ENCODE measurements around the gene SLC35E3. TPM values are rescaled to one million over a fixed set of nuclear protein-coding genes. Genes with fewer than 3 reads are reported as not detected.

Gene SLC35E3
- total RNA-seq, 1 donor from 2014 or later, result 12.8 TPM

GRCh38 chr12:68761901-68762630, 16.1 kb downstream of the SLC35E3 start:
- Mint-ChIP-seq H3K9me3 (ENCODE audit: low read depth) (no peaks in the 10 kb centered on the region), H3K4me3 (ENCODE audit: low read depth) (no peak overlapping the region), H3K4me1 (ENCODE audit: low read depth) (no peaks in the 10 kb centered on the region), H3K27me3 (no peaks in the 10 kb centered on the region), H3K36me3 (ENCODE audit: insufficient read depth) (peaks cover 20% of the 10 kb centered on the region), H3K27ac (peak overlapping the region; percentile 57)
- DNase-seq (ENCODE audit: low spot score, unreplicated experiment), result no peak
- TF ChIP-seq CTCF (IDR thresholded peaks at IDR 0.05; ENCODE audit: unreplicated experiment), result no peak

GRCh38 chr12:68762691-68763090, 16.7 kb downstream of the SLC35E3 start:
- Mint-ChIP-seq H3K27me3 (no peaks in the 10 kb centered on the region), H3K4me1 (ENCODE audit: low read depth) (no peaks in the 10 kb centered on the region), H3K36me3 (ENCODE audit: insufficient read depth) (peaks cover 19% of the 10 kb centered on the region), H3K27ac (no peak overlapping the region), H3K9me3 (ENCODE audit: low read depth) (no peaks in the 10 kb centered on the region), H3K4me3 (ENCODE audit: low read depth) (no peak overlapping the region)
- no peak for DNase-seq (ENCODE audit: low spot score, unreplicated experiment)
- TF ChIP-seq CTCF (IDR thresholded peaks at IDR 0.05; ENCODE audit: unreplicated experiment), result no peak

GRCh38 chr12:68765696-68766095, 19.7 kb downstream of the SLC35E3 start:
- DNase-seq (ENCODE audit: low spot score, unreplicated experiment), result no peak
- no peak for TF ChIP-seq CTCF (IDR thresholded peaks at IDR 0.05; ENCODE audit: unreplicated experiment)

GRCh38 chr12:68766646-68767045, 20.7 kb downstream of the SLC35E3 start:
- Mint-ChIP-seq H3K36me3 (ENCODE audit: insufficient read depth) (peaks cover 9% of the 10 kb centered on the region), H3K27me3 (no peaks in the 10 kb centered on the region), H3K4me1 (ENCODE audit: low read depth) (no peaks in the 10 kb centered on the region), H3K27ac (no peak overlapping the region), H3K4me3 (ENCODE audit: low read depth) (no peak overlapping the region), H3K9me3 (ENCODE audit: low read depth) (no peaks in the 10 kb centered on the region)
- TF ChIP-seq CTCF (IDR thresholded peaks at IDR 0.05; ENCODE audit: unreplicated experiment), result no peak
- no peak for DNase-seq (ENCODE audit: low spot score, unreplicated experiment)

More at GRCh38 chr12:68765696-68766095, 19.7 kb downstream of the SLC35E3 start:
- peaks cover 13% of the 10 kb centered on the region for H3K36me3 Mint-ChIP-seq (ENCODE audit: insufficient read depth)
- H3K27me3 Mint-ChIP-seq, result no peaks in the 10 kb centered on the region
- H3K9me3 Mint-ChIP-seq (ENCODE audit: low read depth), result no peaks in the 10 kb centered on the region
- H3K4me3 Mint-ChIP-seq (ENCODE audit: low read depth), result no peak overlapping the region
- no peak overlapping the region for H3K27ac Mint-ChIP-seq
- H3K4me1 Mint-ChIP-seq (ENCODE audit: low read depth), result no peaks in the 10 kb centered on the region

GRCh38 chr12:68767191-68767590, 21.2 kb downstream of the SLC35E3 start:
- Mint-ChIP-seq H3K27ac (no peak overlapping the region), H3K4me3 (ENCODE audit: low read depth) (no peak overlapping the region), H3K36me3 (ENCODE audit: insufficient read depth) (peaks cover 6% of the 10 kb centered on the region), H3K9me3 (ENCODE audit: low read depth) (no peaks in the 10 kb centered on the region), H3K4me1 (ENCODE audit: low read depth) (no peaks in the 10 kb centered on the region), H3K27me3 (no peaks in the 10 kb centered on the region)
- TF ChIP-seq CTCF (IDR thresholded peaks at IDR 0.05; ENCODE audit: unreplicated experiment), result no peak
- DNase-seq (ENCODE audit: low spot score, unreplicated experiment), result no peak

Data from progenitor cell of endocrine pancreas (in vitro differentiated cells).